ENCODE data around the gene BOD1. TPM values are rescaled to one million over a fixed set of nuclear protein-coding genes. Genes with fewer than 3 reads are reported as not detected.

BOD1 gene
- total RNA-seq, 1 donor from 2014 or later, result 34.1 TPM

DNA sequence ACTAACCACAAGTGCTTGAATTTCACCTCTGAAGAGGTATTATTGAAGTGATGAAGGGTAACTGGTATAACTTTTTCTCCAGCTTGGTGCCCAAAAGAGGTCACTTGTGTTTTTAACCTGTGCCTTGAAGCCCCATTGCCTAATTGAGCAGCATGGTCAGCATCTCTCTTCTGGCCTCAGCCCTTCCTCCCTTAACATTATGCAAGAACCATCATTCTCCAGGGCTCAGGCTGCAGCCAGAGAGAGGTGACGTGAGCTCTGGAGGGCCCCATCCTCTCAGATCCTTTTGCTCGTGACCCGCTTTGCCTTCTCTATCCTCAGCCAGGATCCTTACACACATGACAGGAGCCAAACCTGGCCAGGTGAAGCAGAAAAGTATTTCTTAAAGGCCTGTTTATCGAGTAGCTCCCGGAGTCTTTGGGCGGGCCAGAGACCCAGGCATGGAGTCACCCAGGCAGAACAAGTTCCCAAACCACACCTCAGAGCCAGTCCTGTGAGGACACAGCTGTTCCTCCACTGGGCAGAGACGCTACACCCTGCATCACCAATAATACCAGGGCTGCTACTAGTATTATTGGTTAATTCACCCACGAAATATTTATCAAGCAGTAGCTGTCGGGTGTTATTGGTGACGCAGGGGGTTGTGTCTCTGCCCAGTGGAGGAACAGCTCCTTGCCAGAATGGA is 29.6 kb upstream of the BOD1 start:
- Histone ChIP-seq H3K4me3 (no peak overlapping the region), H3K27ac (no peak overlapping the region), H3K9me3 (no peaks in the 10 kb centered on the region), H3K36me3 (no peaks in the 10 kb centered on the region), H3K27me3 (no peaks in the 10 kb centered on the region), H3K4me1 (no peaks in the 10 kb centered on the region)
- DNase-seq (ENCODE audit: extremely low spot score in 2 of 2), result no peak
- intact Hi-C loops (cut with DNase I), result no loop called here
- no peak for TF ChIP-seq POLR2AphosphoS5 (IDR thresholded peaks at IDR 0.05; ENCODE audit: insufficient read depth in 1 of 2, low read depth in 1 of 2)
- no peak for TF ChIP-seq CTCF (IDR thresholded peaks at IDR 0.05)
- no peak for TF ChIP-seq POLR2A (IDR thresholded peaks at IDR 0.05)

GRCh38 chr5:173645437-173645807 is 29.0 kb upstream of the BOD1 start:
- no peak for DNase-seq (ENCODE audit: extremely low spot score in 2 of 2)
- intact Hi-C loops (cut with DNase I), result no loop called here
- H3K27me3 ChIP-seq, result no peaks in the 10 kb centered on the region
- no peak overlapping the region for H3K4me3 ChIP-seq
- H3K36me3 ChIP-seq, result no peaks in the 10 kb centered on the region
- H3K27ac ChIP-seq, result no peak overlapping the region
- H3K4me1 ChIP-seq, result no peaks in the 10 kb centered on the region
- TF ChIP-seq POLR2AphosphoS5 (IDR thresholded peaks at IDR 0.05; ENCODE audit: insufficient read depth in 1 of 2, low read depth in 1 of 2) (no peak), POLR2A (IDR thresholded peaks at IDR 0.05) (no peak), CTCF (IDR thresholded peaks at IDR 0.05) (no peak)
- no peaks in the 10 kb centered on the region for H3K9me3 ChIP-seq

- Histone ChIP-seq H3K27ac (no peak overlapping the region), H3K36me3 (no peaks in the 10 kb centered on the region), H3K9me3 (no peaks in the 10 kb centered on the region), H3K4me3 (no peak overlapping the region), H3K27me3 (no peaks in the 10 kb centered on the region), H3K4me1 (no peaks in the 10 kb centered on the region)
- intact Hi-C loops (cut with DNase I), result no loop called here
- no peak for DNase-seq (ENCODE audit: extremely low spot score in 2 of 2)
- no peak for TF ChIP-seq CTCF (IDR thresholded peaks at IDR 0.05)
- TF ChIP-seq POLR2AphosphoS5 (IDR thresholded peaks at IDR 0.05; ENCODE audit: insufficient read depth in 1 of 2, low read depth in 1 of 2), result no peak
- TF ChIP-seq POLR2A (IDR thresholded peaks at IDR 0.05), result no peak
Observed at GRCh38 chr5:173644673-173645436, 28.4 kb upstream of the BOD1 start.

DNA sequence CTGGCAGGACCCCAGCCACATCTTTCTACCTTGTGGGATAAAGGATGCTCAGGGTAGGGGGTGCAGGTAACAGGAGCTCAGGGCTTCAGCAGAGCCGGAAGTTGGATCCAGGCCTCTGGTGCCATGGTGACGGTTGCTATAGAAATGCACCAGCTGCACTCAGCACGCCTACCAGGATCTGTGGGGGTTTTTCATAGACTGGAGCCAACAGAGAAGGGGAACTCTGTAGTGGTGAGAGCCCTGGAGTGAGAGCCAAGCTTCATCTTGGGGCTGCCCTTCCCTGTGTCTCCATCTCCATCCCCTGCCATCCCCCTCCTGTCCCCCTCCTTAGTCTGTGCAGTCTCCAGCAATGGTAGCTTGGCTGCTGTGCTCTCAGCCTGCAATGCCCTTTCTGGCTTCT is 27.5 kb upstream of the BOD1 start:
- no peaks in the 10 kb centered on the region for H3K4me1 ChIP-seq
- H3K27me3 ChIP-seq, result no peaks in the 10 kb centered on the region
- DNase-seq (ENCODE audit: extremely low spot score in 2 of 2), result no peak
- H3K27ac ChIP-seq, result no peak overlapping the region
- intact Hi-C loops (cut with DNase I), result no loop called here
- TF ChIP-seq CTCF (IDR thresholded peaks at IDR 0.05) (no peak), POLR2A (IDR thresholded peaks at IDR 0.05) (no peak), POLR2AphosphoS5 (IDR thresholded peaks at IDR 0.05; ENCODE audit: insufficient read depth in 1 of 2, low read depth in 1 of 2) (no peak)
- no peak overlapping the region for H3K4me3 ChIP-seq
- H3K36me3 ChIP-seq, result no peaks in the 10 kb centered on the region
- no peaks in the 10 kb centered on the region for H3K9me3 ChIP-seq

- H3K4me1 ChIP-seq, result no peaks in the 10 kb centered on the region
- H3K4me3 ChIP-seq, result no peak overlapping the region
- no peak for DNase-seq (ENCODE audit: extremely low spot score in 2 of 2)
- no peaks in the 10 kb centered on the region for H3K27me3 ChIP-seq
- H3K9me3 ChIP-seq, result no peaks in the 10 kb centered on the region
- intact Hi-C loops (cut with DNase I), result no loop called here
- H3K36me3 ChIP-seq, result no peaks in the 10 kb centered on the region
- no peak for TF ChIP-seq POLR2AphosphoS5 (IDR thresholded peaks at IDR 0.05; ENCODE audit: insufficient read depth in 1 of 2, low read depth in 1 of 2)
- TF ChIP-seq POLR2A (IDR thresholded peaks at IDR 0.05), result no peak
- TF ChIP-seq CTCF (IDR thresholded peaks at IDR 0.05), result no peak
- no peak overlapping the region for H3K27ac ChIP-seq
Observed at GRCh38 chr5:173642895-173643481, 26.5 kb upstream of the BOD1 start.

All from vagina (tissue), 2 donors.